HL-60 (cell line): ENCODE measurements around the gene FADS3.

Experiments used
- GABPA ChIP-seq: IDR thresholded peaks from 2 replicates; pipeline ENCODE4 v1.6.1; 2012; ENCODE audit warnings: low read depth
- POLR2AphosphoS5 ChIP-seq: IDR thresholded peaks from 2 replicates; pipeline ENCODE4 v1.6.1; 2012; ENCODE audit warnings: low read depth
- TF ChIP-seq, protein P1 (sequence below): IDR thresholded peaks from one replicate; pipeline ENCODE4 v1.5.1; 2011; ENCODE audit warnings: low read length, control low read depth, inconsistent platforms; ENCODE audit not compliant: insufficient read depth

DNA sequence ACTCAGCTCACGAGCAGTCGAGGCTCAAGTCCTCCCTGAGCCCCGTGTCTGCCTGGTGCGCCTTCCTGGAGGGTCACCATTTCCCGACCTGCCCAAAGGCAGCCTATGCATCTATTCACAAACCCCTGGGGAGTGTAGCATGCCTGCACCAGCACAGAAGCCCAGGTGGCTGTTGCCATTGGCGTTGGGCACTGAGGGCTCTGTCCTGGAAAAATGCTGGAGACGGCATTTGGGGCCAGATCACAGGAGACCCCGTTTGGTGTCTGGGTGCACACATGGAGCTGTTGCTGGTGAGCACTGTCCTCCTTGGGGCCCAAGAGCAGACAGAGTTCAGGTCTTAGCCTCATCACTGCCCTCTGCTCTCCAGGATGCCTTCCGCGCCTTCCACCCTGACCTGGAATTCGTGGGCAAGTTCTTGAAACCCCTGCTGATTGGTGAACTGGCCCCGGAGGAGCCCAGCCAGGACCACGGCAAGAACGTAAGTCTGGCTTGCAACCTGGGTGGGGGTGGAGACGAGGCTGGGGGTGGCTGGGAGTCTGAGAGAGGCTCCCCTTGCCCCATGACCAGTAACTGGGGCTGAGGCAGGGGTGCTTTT lies 53.8 kb downstream of the FADS3 start:
- TF ChIP-seq POLR2AphosphoS5 (no peak), GABPA (no peak)
- TF ChIP-seq, protein P1, sequence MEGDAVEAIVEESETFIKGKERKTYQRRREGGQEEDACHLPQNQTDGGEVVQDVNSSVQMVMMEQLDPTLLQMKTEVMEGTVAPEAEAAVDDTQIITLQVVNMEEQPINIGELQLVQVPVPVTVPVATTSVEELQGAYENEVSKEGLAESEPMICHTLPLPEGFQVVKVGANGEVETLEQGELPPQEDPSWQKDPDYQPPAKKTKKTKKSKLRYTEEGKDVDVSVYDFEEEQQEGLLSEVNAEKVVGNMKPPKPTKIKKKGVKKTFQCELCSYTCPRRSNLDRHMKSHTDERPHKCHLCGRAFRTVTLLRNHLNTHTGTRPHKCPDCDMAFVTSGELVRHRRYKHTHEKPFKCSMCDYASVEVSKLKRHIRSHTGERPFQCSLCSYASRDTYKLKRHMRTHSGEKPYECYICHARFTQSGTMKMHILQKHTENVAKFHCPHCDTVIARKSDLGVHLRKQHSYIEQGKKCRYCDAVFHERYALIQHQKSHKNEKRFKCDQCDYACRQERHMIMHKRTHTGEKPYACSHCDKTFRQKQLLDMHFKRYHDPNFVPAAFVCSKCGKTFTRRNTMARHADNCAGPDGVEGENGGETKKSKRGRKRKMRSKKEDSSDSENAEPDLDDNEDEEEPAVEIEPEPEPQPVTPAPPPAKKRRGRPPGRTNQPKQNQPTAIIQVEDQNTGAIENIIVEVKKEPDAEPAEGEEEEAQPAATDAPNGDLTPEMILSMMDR, result no peak
